Measurements from ENCODE around the gene ARSG.

ARSG gene

GRCh38 chr17:68304706-68305105, 13.4 kb downstream of the ARSG start:
- no peaks in the 10 kb centered on the region for H3K27me3 ChIP-seq (ENCODE audit: low read length)
- H3K9me2 ChIP-seq (replicated peaks; ENCODE audit: insufficient read depth, low read length): no peaks in the 10 kb centered on the region
- no peaks in the 10 kb centered on the region for H3K9me3 ChIP-seq (ENCODE audit: insufficient read depth, low read length)
- H2AFZ ChIP-seq (ENCODE audit: low read depth, low read length, severe bottlenecking): no peak overlapping the region
- no peaks in the 10 kb centered on the region for H3F3A ChIP-seq (ENCODE audit: insufficient read depth)
- no peaks in the 10 kb centered on the region for H4K20me1 ChIP-seq (ENCODE audit: low read depth, low read length)
- H3K79me2 ChIP-seq (ENCODE audit: insufficient read depth, low read length): no peaks in the 10 kb centered on the region
- H3K4me3 ChIP-seq (ENCODE audit: insufficient read depth, low read length, poor library complexity, severe bottlenecking): no peak overlapping the region
- no peak overlapping the region for H3K4me2 ChIP-seq (ENCODE audit: low read depth, low read length, poor library complexity, severe bottlenecking)
- TF ChIP-seq CTCF (IDR thresholded peaks at IDR 0.05; ENCODE audit: insufficient read depth, low read length, poor library complexity, severe bottlenecking): no peak
- TF ChIP-seq EZH2phosphoT487 (conservative IDR thresholded peaks at IDR 0.05; ENCODE audit: low read length): no peak
- no peak overlapping the region for H3K9ac ChIP-seq (ENCODE audit: low read length)
- H3K27ac ChIP-seq (ENCODE audit: low read depth, low read length): no peak overlapping the region
- H3K36me3 ChIP-seq (ENCODE audit: low read length): no peaks in the 10 kb centered on the region

GRCh38 chr17:68305142-68305541, 13.8 kb downstream of the ARSG start:
- Histone ChIP-seq H3F3A (ENCODE audit: insufficient read depth) (no peaks in the 10 kb centered on the region), H3K4me3 (ENCODE audit: insufficient read depth, low read length, poor library complexity, severe bottlenecking) (no peak overlapping the region), H3K27me3 (ENCODE audit: low read length) (no peaks in the 10 kb centered on the region), H2AFZ (ENCODE audit: low read depth, low read length, severe bottlenecking) (no peak overlapping the region), H3K79me2 (ENCODE audit: insufficient read depth, low read length) (no peaks in the 10 kb centered on the region), H3K9me2 (replicated peaks; ENCODE audit: insufficient read depth, low read length) (no peaks in the 10 kb centered on the region), H3K27ac (ENCODE audit: low read depth, low read length) (no peak overlapping the region), H3K4me2 (ENCODE audit: low read depth, low read length, poor library complexity, severe bottlenecking) (no peak overlapping the region), H4K20me1 (ENCODE audit: low read depth, low read length) (no peaks in the 10 kb centered on the region), H3K36me3 (ENCODE audit: low read length) (no peaks in the 10 kb centered on the region), H3K9me3 (ENCODE audit: insufficient read depth, low read length) (no peaks in the 10 kb centered on the region), H3K9ac (ENCODE audit: low read length) (no peak overlapping the region)
- TF ChIP-seq CTCF (IDR thresholded peaks at IDR 0.05; ENCODE audit: insufficient read depth, low read length, poor library complexity, severe bottlenecking): no peak
- no peak for TF ChIP-seq EZH2phosphoT487 (conservative IDR thresholded peaks at IDR 0.05; ENCODE audit: low read length)

GRCh38 chr17:68306819-68307218, 15.5 kb downstream of the ARSG start:
- Histone ChIP-seq H3K4me3 (ENCODE audit: insufficient read depth, low read length, poor library complexity, severe bottlenecking) (no peak overlapping the region), H3K79me2 (ENCODE audit: insufficient read depth, low read length) (no peaks in the 10 kb centered on the region), H2AFZ (ENCODE audit: low read depth, low read length, severe bottlenecking) (no peak overlapping the region), H3K27me3 (ENCODE audit: low read length) (no peaks in the 10 kb centered on the region), H3K27ac (ENCODE audit: low read depth, low read length) (no peak overlapping the region), H3K36me3 (ENCODE audit: low read length) (no peaks in the 10 kb centered on the region), H3K9me2 (replicated peaks; ENCODE audit: insufficient read depth, low read length) (no peaks in the 10 kb centered on the region), H4K20me1 (ENCODE audit: low read depth, low read length) (no peaks in the 10 kb centered on the region), H3K9ac (ENCODE audit: low read length) (no peak overlapping the region), H3F3A (ENCODE audit: insufficient read depth) (no peaks in the 10 kb centered on the region), H3K9me3 (ENCODE audit: insufficient read depth, low read length) (no peaks in the 10 kb centered on the region), H3K4me2 (ENCODE audit: low read depth, low read length, poor library complexity, severe bottlenecking) (no peak overlapping the region)
- TF ChIP-seq EZH2phosphoT487 (conservative IDR thresholded peaks at IDR 0.05; ENCODE audit: low read length) (no peak), CTCF (IDR thresholded peaks at IDR 0.05; ENCODE audit: insufficient read depth, low read length, poor library complexity, severe bottlenecking) (no peak)

Data from SU-DHL-6 (cell line).